Coronary artery (tissue), 2 donors: Measurements from ENCODE around the gene HOXB5.
A peak's percentile ranks its signal among the peaks of the same experiment; 100 is the strongest.

ENCODE experiments used
- DNase-seq: peaks from one replicate; pipeline ENCODE4 v3.0.0-alpha.2; 2017; ENCODE audit warnings: low spot score
- H3K27ac ChIP-seq, 2 donors: fragments of 200-600 bp; sonication (generic); one replicate each; pipeline ENCODE4 v1.5.1; 2016 to 2019
- H3K4me3 ChIP-seq: fragments of 200-600 bp; sonication (generic); 2 replicates; pipeline ENCODE4 v1.5.1; 2016; ENCODE audit warnings: mild to moderate bottlenecking, moderate library complexity
- TF ChIP-seq, protein P1 (sequence below): fragments of 200-600 bp; sonication (generic); IDR thresholded peaks from one replicate; pipeline ENCODE4 v1.5.1; 2019; ENCODE audit warnings: antibody characterized with exemption

The HOXB5 gene

GRCh38 chr17:48584223-48584741 is 9.3 kb downstream of the HOXB5 start:
- TF ChIP-seq, protein P1, sequence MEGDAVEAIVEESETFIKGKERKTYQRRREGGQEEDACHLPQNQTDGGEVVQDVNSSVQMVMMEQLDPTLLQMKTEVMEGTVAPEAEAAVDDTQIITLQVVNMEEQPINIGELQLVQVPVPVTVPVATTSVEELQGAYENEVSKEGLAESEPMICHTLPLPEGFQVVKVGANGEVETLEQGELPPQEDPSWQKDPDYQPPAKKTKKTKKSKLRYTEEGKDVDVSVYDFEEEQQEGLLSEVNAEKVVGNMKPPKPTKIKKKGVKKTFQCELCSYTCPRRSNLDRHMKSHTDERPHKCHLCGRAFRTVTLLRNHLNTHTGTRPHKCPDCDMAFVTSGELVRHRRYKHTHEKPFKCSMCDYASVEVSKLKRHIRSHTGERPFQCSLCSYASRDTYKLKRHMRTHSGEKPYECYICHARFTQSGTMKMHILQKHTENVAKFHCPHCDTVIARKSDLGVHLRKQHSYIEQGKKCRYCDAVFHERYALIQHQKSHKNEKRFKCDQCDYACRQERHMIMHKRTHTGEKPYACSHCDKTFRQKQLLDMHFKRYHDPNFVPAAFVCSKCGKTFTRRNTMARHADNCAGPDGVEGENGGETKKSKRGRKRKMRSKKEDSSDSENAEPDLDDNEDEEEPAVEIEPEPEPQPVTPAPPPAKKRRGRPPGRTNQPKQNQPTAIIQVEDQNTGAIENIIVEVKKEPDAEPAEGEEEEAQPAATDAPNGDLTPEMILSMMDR, result no peak
- Histone ChIP-seq H3K27ac (no peak overlapping the region), H3K4me3 (peak overlapping the region; percentile 74)
- DNase-seq, result no peak

DNA sequence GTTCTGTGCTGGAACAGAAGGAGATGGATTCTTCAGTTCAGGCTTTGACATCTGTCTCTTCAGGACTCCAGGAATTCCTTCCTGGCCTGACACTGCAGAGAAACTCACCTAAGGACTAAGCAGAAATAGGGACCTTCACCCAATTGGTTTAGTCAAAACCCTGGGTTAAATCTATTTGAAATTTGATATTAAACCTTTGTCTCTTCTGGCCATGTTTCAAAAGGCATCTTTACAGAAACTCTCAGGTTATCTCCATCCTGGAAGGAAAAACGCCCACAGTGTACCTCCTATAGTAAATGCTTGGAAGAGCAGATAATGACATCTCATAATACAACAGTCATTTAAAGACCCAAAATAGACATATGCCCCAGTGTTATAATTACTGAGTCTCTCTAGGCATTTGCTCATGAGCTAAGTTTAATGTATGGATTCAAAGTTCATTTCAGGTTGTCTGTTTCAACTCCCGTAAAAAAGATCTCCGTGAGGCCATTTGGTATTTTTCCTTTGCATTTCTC is 9.8 kb downstream of the HOXB5 start:
- DNase-seq, result no peak
- TF ChIP-seq, protein P1, result no peak
- H3K27ac ChIP-seq, result no peak overlapping the region
- no peak overlapping the region for H3K4me3 ChIP-seq

- Histone ChIP-seq H3K4me3 (no peak overlapping the region), H3K27ac (peak overlapping the region in 1 of 2 donors; percentile 38)
- TF ChIP-seq, protein P1, result no peak
- DNase-seq, result no peak
Observed at GRCh38 chr17:48582750-48583069, 10.9 kb downstream of the HOXB5 start.

- DNase-seq, result no peak
- no peak overlapping the region for H3K4me3 ChIP-seq
- peak overlapping the region in 1 of 2 donors; percentile 82 for H3K27ac ChIP-seq
- TF ChIP-seq, protein P1, result no peak
Observed at GRCh38 chr17:48579760-48580554, 13.6 kb downstream of the HOXB5 start.

DNA sequence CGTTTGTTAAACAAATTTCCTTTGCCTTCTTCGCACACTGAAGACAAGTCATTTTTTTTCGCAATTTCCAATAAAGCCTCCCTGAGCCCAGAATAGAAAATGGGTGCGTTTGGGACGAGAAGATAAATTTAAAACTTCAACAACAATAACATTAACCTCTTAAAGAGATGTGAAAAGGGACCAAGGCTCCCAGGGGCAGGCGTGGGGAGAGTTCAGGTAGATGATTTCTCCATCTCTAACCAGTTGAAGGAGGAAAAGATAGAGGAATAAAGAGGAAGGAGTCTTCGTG is 14.2 kb downstream of the HOXB5 start:
- no peak overlapping the region for H3K27ac ChIP-seq
- H3K4me3 ChIP-seq, result no peak overlapping the region

GRCh38 chr17:48578616-48579470 is 14.7 kb downstream of the HOXB5 start:
- no peak for DNase-seq
- H3K27ac ChIP-seq, result peak overlapping the region; percentile 42 to 88
- H3K4me3 ChIP-seq, result peak overlapping the region; percentile 82

More for the DNA sequence above, 14.2 kb downstream of the HOXB5 start:
- no peak for DNase-seq
- TF ChIP-seq, protein P1, result no peak

More at GRCh38 chr17:48578616-48579470, 14.7 kb downstream of the HOXB5 start:
- TF ChIP-seq, protein P1, result no peak
